Liver (tissue), 9 donors: ENCODE results near the gene GCN1. TPM values are rescaled to one million over a fixed set of nuclear protein-coding genes. Genes with fewer than 3 reads are reported as not detected.

Experiments used
- DNase-seq: peaks from one replicate; pipeline ENCODE4 v3.0.0-alpha.2; 2017; ENCODE audit warnings: low spot score
- H3K27ac ChIP-seq, 2 donors: one replicate each; pipeline ENCODE4 v1.7.0; 2013; ENCODE audit warnings: inconsistent platforms in 2 of 2, low read length in 2 of 2, control low read depth in 1 of 2, low read depth in 1 of 2, mild to moderate bottlenecking in 1 of 2
- H3K27me3 ChIP-seq, 4 donors: one replicate each; pipeline versions ENCODE4 v1.6.1 to v1.7.0; 2013; ENCODE audit warnings: low read length in 3 of 4, inconsistent platforms in 1 of 4, mild to moderate bottlenecking in 1 of 4, moderate library complexity in 1 of 4; ENCODE audit not compliant: control insufficient read depth in 4 of 4, insufficient read depth in 4 of 4
- H3K36me3 ChIP-seq, 4 donors: one replicate each; pipeline versions ENCODE4 v1.6.1 to v1.7.0; 2013; ENCODE audit warnings: low read length in 3 of 4, mild to moderate bottlenecking in 3 of 4, low read depth in 1 of 4, moderate library complexity in 1 of 4; ENCODE audit not compliant: control insufficient read depth in 4 of 4, insufficient read depth in 3 of 4
- H3K4me1 ChIP-seq, 4 donors: one replicate each; pipeline versions ENCODE4 v1.6.1 to v1.7.0; 2013; ENCODE audit warnings: low read length in 3 of 4, mild to moderate bottlenecking in 3 of 4, moderate library complexity in 1 of 4; ENCODE audit not compliant: control insufficient read depth in 4 of 4, insufficient read depth in 4 of 4
- H3K4me3 ChIP-seq, 3 donors: one replicate each; pipeline versions ENCODE4 v1.6.1 to v1.7.0; 2013; ENCODE audit warnings: low read length in 3 of 3, control low read depth in 1 of 3, low read depth in 1 of 3, mild to moderate bottlenecking in 1 of 3
- H3K9ac ChIP-seq, 2 donors: one replicate each; pipeline ENCODE4 v1.7.0; 2013; ENCODE audit warnings: low read length in 2 of 2, mild to moderate bottlenecking in 2 of 2, moderate library complexity in 2 of 2, control low read depth in 1 of 2, low read depth in 1 of 2
- H3K9me3 ChIP-seq, 4 donors: one replicate each; pipeline versions ENCODE4 v1.6.1 to v1.7.0; 2013; ENCODE audit warnings: low read length in 3 of 4; ENCODE audit not compliant: control insufficient read depth in 4 of 4
- CTCF ChIP-seq: fragments of 150-350 bp; IDR thresholded peaks from 2 replicates; pipeline ENCODE4 v1.5.1; 2017; ENCODE audit warnings: improper control_type of control experiment, low read depth, low read length; ENCODE audit not compliant: missing input control
- EGR1 ChIP-seq, 2 donors: IDR thresholded peaks; 2 replicates each; pipeline ENCODE4 v1.6.1; 2016 to 2018; ENCODE audit warnings: antibody characterized with exemption in 2 of 2, low read depth in 2 of 2
- FOXA1 ChIP-seq: IDR thresholded peaks from 2 replicates; pipeline ENCODE4 v1.6.1; 2016; ENCODE audit warnings: antibody characterized with exemption
- FOXA2 ChIP-seq: IDR thresholded peaks from 2 replicates; pipeline ENCODE4 v1.6.1; 2016; ENCODE audit warnings: antibody characterized with exemption
- GABPA ChIP-seq, 2 donors: IDR thresholded peaks in 1 of 2; conservative IDR thresholded peaks in 1 of 2; 2 replicates each; pipeline ENCODE4 v1.6.1; 2016; ENCODE audit warnings: antibody characterized with exemption in 2 of 2, mild to moderate bottlenecking in 1 of 2, moderate library complexity in 1 of 2
- HNF4A ChIP-seq, 2 donors: conservative IDR thresholded peaks; 2 replicates each; pipeline ENCODE4 v1.6.1; 2016; ENCODE audit warnings: antibody characterized with exemption in 2 of 2, mild to moderate bottlenecking in 2 of 2
- HNF4G ChIP-seq: IDR thresholded peaks from 2 replicates; pipeline ENCODE4 v1.6.1; 2016; ENCODE audit warnings: antibody characterized with exemption
- JUND ChIP-seq, 2 donors: IDR thresholded peaks; 2 replicates each; pipeline ENCODE4 v1.6.1; 2016; ENCODE audit warnings: antibody characterized with exemption in 2 of 2
- NR2F2 ChIP-seq: IDR thresholded peaks from 2 replicates; pipeline ENCODE4 v1.6.1; 2016; ENCODE audit warnings: antibody characterized with exemption
- RAD21 ChIP-seq, 2 donors: IDR thresholded peaks; 2 replicates each; pipeline ENCODE4 v1.6.1; 2016; ENCODE audit warnings: antibody characterized with exemption in 2 of 2, mild to moderate bottlenecking in 2 of 2
- REST ChIP-seq: IDR thresholded peaks from 2 replicates; pipeline ENCODE4 v1.6.1; 2016; ENCODE audit warnings: antibody characterized with exemption, mild to moderate bottlenecking
- RXRA ChIP-seq, 2 donors: IDR thresholded peaks; 2 replicates each; pipeline ENCODE4 v1.6.1; 2017 to 2018; ENCODE audit warnings: antibody characterized with exemption in 2 of 2, mild to moderate bottlenecking in 1 of 2
- TAF1 ChIP-seq: conservative IDR thresholded peaks from 2 replicates; pipeline ENCODE4 v1.6.1; 2016; ENCODE audit warnings: antibody characterized with exemption, mild to moderate bottlenecking
- YY1 ChIP-seq: IDR thresholded peaks from 2 replicates; pipeline ENCODE4 v1.6.1; 2016; ENCODE audit warnings: antibody characterized with exemption, mild to moderate bottlenecking
- WGBS: extraction: QIAGEN DNeasy Blood & Tissue Kit; methylation state at CpG from one replicate; pipeline ENCODE4 v1.1.7; 2013; 5-methylcytosine and 5-hydroxymethylcytosine counted together
- polyA plus RNA-seq, 2 donors: library from polyadenylated mRNA; stranded (reverse) in 1 of 2; unstranded in 1 of 2; fragments of 200-250 nt in 1 of 2; fragments of >200 nt in 1 of 2; fragmentation: Nextera tagmentation in 1 of 2; extraction: Ambion mirVana in 1 of 2; gene quantifications; one replicate each; pipeline versions ENCODE4 v1.2.1 to v1.2.3, GENCODE V29; 2013 to 2015
- total RNA-seq, 2 donors: library from RNA; depleted of rRNA; stranded (reverse); fragments of >200 nt; gene quantifications; one replicate each; pipeline ENCODE4 v1.2.3, GENCODE V29; 2014
- TF ChIP-seq, protein P1 (sequence below): IDR thresholded peaks from 2 replicates; pipeline ENCODE4 v1.6.1; 2016; ENCODE audit warnings: antibody characterized with exemption
- TF ChIP-seq, protein P2 (sequence below): IDR thresholded peaks from 2 replicates; pipeline ENCODE4 v1.6.1; 2016; ENCODE audit warnings: antibody characterized with exemption
- TF ChIP-seq, protein P3 (sequence below): IDR thresholded peaks from 2 replicates; pipeline ENCODE4 v1.6.1; 2016; ENCODE audit warnings: antibody characterized with exemption
- donor health status: healthy.
- donor health status: healthy.
- donor health status: healthy.
- donor health status: healthy.
- donor health status: healthy.

GCN1 gene
- total and polyA plus RNA-seq, 4 donors, result 7.3 to 78.6 (median 25.8) TPM

DNA sequence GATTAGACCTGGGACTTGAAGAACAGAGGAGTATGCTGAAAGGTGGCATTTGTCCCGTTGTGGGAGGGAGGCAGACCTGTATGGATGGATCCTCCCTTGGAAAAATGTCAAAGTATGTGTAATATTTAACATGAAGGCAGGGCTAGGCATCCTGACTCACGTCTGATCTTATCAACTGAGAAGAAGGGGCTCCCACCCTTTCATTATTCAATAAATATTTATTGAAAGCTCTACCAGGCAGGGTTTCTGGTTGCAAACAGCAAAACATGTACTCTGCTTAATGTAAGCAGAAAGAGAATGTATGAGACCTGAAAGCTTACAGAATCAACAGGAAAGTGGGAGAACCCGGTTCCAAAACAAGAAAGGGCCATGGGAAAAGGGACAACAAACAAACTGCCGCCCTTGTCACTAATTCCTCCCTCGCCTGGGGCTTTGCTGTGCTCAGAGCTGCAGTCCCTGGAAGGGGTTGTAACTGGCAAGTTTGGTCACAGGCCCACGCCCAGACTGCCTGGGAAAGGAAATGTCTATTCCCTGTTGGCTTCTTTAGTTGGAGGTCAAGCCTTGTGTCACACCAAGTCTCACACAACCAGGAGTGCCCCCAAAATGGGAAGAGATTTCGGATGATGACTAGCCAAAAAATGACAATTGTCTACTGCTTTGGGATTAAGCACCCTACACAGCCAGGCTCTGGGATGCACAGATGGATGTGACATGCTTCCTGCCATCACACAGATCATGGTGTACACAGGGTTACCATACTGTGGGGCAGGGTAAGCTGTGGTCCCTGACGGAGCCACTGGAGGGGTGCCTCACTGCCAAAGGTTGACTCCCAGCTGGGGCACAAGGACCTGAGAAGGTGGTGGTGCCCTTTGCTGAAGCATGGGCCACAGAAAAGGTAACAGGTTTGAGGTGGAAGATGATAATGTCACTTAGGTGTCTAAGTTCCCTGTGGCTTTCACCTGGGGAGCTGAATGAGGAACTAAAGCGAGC lies 114.8 kb downstream of the GCN1 start:
- Histone ChIP-seq H3K9ac (no peak overlapping the region), H3K27me3 (no peaks in the 10 kb centered on the region), H3K9me3 (no peaks in the 10 kb centered on the region), H3K4me3 (no peak overlapping the region), H3K27ac (no peak overlapping the region), H3K4me1 (no peaks in the 10 kb centered on the region), H3K36me3 (no peaks in the 10 kb centered on the region)
- WGBS, result 81% methylated on average over 9 of the region's 9 CpGs
- TF ChIP-seq HNF4A (conservative IDR thresholded peaks at IDR 0.05) (no peak), FOXA1 (no peak), CTCF (no peak), NR2F2 (no peak), EGR1 (IDR thresholded peaks at IDR 0.05; ENCODE audit: low read depth in 2 of 2) (no peak), JUND (IDR thresholded peaks at IDR 0.05) (no peak)
- TF ChIP-seq, protein P1, sequence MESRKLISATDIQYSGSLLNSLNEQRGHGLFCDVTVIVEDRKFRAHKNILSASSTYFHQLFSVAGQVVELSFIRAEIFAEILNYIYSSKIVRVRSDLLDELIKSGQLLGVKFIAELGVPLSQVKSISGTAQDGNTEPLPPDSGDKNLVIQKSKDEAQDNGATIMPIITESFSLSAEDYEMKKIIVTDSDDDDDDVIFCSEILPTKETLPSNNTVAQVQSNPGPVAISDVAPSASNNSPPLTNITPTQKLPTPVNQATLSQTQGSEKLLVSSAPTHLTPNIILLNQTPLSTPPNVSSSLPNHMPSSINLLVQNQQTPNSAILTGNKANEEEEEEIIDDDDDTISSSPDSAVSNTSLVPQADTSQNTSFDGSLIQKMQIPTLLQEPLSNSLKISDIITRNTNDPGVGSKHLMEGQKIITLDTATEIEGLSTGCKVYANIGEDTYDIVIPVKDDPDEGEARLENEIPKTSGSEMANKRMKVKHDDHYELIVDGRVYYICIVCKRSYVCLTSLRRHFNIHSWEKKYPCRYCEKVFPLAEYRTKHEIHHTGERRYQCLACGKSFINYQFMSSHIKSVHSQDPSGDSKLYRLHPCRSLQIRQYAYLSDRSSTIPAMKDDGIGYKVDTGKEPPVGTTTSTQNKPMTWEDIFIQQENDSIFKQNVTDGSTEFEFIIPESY, result no peak
- TF ChIP-seq, protein P2, sequence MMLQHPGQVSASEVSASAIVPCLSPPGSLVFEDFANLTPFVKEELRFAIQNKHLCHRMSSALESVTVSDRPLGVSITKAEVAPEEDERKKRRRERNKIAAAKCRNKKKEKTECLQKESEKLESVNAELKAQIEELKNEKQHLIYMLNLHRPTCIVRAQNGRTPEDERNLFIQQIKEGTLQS, result no peak
- no peak for DNase-seq

GRCh38 chr12:120078868-120079267 lies 115.6 kb downstream of the GCN1 start:
- DNase-seq, result no peak
- Histone ChIP-seq H3K27ac (no peak overlapping the region), H3K9me3 (no peaks in the 10 kb centered on the region), H3K4me3 (no peak overlapping the region), H3K9ac (no peak overlapping the region), H3K27me3 (no peaks in the 10 kb centered on the region), H3K36me3 (no peaks in the 10 kb centered on the region), H3K4me1 (no peaks in the 10 kb centered on the region)
- WGBS, result 84% methylated on average over 5 of the region's 5 CpGs
- no peak for TF ChIP-seq GABPA (IDR thresholded peaks at IDR 0.05 in 1 of 2, conservative IDR thresholded peaks at IDR 0.05 in 1 of 2)
- no peak for TF ChIP-seq FOXA2
- no peak for TF ChIP-seq RAD21 (IDR thresholded peaks at IDR 0.05)
- TF ChIP-seq, protein P1, result no peak
- TF ChIP-seq, protein P2, result no peak
- no peak for TF ChIP-seq TAF1
- no peak for TF ChIP-seq FOXA1
- TF ChIP-seq REST, result no peak
- TF ChIP-seq HNF4G, result no peak
- no peak for TF ChIP-seq HNF4A (conservative IDR thresholded peaks at IDR 0.05)
- TF ChIP-seq YY1, result no peak
- TF ChIP-seq, protein P3, sequence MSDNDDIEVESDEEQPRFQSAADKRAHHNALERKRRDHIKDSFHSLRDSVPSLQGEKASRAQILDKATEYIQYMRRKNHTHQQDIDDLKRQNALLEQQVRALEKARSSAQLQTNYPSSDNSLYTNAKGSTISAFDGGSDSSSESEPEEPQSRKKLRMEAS, result no peak
- no peak for TF ChIP-seq NR2F2
- no peak for TF ChIP-seq JUND (IDR thresholded peaks at IDR 0.05)
- no peak for TF ChIP-seq RXRA (IDR thresholded peaks at IDR 0.05)
- TF ChIP-seq CTCF, result no peak
- no peak for TF ChIP-seq EGR1 (IDR thresholded peaks at IDR 0.05; ENCODE audit: low read depth in 2 of 2)
